NCI-H146 (cell line): ENCODE data around the gene EOGT.

ENCODE experiments used
- DNase-seq: peaks from one replicate; lab custom pipeline; 2025; lab: John Stamatoyannopoulos, UW

Gene EOGT

DNA sequence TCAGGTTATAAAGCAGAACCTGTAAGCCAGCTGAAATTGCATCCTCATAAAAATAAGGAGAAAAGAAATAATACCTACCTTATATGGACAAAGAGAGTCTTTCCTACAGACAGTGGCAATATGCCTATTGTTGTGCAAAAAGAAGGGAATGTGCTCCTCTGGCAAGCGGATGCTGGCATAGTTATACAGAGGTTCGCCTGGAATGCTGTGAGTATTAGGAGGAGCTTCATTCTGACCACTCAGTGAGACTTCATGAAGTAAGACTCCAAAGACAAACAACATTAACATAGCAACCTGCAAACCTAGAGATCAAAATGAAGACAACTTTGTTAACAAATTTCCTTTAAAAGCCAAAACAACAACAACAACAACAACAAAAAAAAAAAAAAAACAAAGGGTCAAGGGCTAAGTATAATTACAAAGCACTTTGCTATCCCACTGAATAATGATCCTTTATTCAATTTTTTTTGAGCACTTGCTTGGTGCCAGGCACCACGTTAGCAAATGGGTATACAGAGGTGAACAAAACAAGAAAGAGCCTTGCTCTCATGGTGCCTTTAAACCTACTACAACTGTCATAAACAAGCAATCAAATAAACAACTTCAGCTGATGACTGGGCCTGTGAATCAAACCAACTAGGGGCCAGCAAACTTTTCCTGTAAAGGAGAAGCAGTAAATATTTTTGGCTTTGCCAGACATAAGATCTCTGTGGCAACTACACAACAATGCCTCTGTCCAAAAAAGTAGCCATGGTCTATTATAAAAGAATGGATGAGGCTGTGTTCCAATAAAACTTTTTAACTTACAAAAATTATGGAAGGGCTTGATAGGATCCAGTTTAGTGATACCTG lies 3.7 kb downstream of the EOGT start:
- no peak for DNase-seq

DNA sequence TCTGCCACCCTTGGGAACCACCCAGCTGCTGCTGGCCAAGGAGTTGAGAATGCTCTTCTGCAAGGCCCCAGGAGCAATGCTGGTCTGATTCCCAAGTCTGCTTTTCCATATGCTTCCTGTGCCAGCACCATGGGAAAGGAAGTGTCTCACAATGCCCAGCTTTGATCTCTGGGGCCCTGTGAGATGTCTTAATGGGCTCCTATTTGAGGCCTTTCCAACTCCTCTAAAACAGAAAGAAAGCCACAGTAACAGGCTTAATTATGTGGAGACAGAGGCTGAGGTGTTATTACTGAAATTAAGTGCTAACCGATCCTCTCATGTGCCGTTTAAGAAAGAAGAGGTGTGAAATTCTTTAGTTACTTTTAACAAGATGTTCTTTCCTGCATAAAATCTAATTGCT lies 4.5 kb downstream of the EOGT start:
- DNase-seq, result no peak

DNA sequence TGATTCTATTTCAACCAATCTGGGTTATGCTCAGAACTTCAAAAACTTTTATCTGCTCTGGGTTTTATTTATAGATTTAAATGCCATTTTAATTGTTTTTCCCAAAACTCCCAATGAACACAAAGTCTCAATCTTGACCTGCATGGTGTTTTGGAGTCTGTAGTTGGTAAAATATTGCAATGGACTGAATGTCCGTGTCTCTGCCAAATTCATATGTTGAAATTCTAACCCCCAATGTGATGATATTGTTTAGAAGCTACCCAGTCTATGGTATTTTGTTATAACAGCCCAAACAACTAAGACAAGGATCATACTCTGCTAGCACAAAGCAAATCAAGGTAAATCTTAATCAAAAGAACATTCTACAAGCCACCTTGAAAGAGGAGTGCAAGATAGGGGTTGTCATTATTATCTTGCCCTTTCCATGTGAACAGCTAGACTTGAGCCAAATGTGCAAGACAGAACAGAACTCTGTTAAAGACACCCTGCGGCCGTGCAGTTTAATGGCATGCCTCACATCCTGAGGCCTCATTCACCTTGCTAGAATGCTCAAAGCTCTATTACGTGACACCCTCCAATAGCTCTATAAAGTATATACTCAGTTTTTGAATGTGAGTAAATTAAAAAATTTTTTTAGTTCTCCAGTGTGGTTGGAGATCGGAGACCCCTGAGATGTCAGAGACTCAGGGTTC lies 7.5 kb downstream of the EOGT start:
- DNase-seq, result no peak

DNA sequence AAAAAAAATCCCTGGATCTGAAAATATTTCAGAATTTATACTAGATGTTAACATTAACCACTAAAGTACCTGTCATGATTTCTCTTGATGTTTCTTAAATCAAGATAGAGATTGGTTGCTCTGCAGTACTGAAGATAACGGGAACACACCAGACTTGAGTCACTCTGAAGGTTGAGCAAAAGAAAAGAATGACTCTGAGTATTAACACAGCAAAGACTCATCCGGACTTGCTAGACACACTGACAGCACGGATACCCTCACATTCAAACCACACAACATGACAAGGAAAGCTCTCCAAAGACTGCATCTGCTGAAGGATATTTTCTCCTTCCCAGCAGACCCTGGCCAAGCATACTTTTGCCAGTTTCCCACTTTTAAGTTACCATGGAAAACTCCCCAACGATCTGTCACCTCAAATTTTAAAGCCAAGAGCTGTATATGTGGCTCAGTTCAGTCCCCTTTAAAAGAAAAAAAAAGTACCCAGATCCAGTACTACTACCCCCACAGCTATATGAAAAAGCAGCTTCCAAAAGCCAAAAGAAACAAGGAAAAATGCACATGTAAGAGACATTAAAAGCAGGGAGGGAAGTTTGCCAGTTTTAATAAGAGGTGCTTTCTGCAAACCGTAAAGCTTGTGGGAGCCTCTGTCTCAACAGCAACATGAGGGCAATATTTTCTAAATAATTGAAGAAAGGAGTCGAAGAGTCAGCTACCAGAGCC lies 8.3 kb downstream of the EOGT start:
- no peak for DNase-seq

DNA sequence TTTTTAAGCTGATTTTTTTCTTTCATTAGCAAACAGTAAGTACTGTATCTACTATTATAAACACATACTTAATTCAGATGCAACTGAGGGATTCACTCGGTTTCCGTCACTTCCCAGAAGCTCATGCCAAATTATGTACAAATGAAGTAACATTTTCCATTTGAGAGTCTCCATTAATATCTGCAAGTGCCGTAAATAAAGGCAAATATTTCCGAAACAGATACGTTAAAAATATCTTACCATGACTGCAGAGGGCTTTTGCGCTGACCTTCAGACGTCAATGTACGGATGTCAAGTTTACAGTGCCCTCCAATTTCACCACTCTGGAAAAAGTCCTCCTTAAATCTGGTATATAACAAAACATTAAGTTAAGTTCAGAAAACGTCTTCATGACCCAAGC lies 9.3 kb downstream of the EOGT start:
- no peak for DNase-seq

DNA sequence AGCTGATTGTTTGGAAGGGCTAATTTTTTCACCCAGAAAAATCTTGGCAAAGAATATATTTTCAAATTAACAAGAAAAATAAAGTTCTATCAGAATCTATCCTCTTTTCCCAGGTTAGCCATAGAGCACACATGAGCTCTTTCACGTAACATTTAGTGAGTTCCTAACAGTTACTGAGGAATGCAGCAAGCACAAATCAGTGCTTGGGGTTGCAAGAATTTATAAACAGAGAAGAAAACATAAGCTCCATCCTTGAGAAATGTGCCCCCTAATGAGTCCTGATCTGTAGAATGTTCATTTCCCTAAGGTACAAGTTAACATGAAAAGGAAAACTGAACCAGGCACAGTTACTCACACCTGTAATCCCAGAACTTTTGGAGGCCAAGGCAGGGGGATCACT lies 13.9 kb downstream of the EOGT start:
- DNase-seq, result no peak

DNA sequence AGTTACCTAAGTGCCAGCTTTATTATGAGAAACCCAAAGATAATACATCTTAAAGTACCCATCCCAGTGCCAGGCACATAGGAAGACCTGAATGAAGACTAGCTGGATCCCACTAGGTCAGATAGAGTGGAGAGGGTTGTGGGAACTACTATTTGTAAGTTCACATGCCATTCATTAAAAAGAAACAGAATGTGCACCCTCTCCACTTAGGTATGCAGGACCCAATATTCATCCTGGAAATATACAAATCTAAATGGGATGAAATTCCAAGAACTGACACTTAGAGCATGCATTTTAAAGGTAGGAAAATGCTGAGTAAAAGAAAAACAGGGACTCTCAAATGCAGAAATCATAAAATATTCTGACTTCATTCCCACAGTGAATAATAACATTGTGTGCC lies 14.3 kb downstream of the EOGT start:
- no peak for DNase-seq

DNA sequence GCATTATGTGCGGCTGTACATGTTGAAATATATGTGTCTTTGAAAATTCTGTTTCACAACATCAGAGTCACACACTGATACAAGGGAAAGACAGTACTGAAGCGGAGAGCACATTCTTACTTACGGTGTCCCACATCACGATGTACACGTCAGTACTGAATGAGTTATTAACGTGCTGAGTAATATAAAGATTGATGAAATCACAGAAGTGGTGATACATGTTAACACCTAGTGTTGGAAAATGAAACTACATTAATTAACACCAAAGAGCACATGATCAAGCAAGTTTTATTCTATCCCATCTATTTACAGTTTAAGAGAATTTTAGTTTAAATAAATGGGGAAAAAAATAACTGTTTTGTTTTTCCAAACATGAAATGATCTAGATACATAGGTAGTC lies 15.6 kb downstream of the EOGT start:
- no peak for DNase-seq

DNA sequence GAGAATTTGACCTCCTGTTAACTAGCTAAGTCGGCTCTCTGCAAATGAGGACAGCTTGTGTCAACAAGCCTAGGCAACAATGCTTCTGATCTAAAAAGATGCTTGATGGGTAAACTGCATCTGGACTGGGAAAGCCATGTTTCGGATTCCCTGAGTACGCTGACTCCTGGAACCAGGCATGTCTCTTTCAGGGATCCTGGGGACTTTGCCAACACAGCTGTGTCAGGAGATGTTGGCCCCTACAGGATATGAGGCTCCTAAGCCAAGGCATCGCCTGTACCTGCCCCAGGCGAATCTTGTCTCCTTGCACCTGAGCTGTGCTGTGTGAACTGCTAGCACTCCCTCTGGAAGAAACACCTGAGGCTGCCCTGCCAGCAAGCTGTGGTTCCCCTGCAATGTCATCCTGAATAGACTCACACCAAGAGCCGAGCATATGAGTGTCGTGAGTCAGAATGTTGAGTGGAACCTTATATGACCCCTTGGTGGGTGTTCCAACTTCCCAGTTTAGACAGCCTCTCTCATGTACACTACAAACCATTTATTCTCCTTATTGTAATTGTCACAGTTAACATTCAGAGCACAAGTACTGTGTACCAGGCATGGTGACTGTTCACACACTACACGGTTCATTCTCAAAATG lies 17.0 kb downstream of the EOGT start:
- DNase-seq, result no peak

DNA sequence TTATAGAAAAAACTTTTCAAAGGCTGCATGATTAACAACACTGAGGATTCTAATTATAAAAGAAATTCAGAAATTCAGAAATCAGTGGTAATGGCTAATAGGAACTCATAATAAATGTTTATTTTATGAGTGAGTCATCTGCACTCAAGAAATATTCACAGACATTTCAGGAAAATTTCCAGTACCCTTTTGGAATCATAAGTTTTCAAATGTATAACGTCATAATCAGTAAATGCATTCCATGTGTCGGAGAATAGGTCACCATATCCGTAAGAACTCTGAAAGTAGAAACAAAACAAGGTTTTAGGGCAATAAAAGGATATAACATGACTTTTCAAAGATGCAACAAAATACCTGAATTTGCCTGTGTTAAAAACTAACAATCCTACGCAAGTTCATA lies 24.7 kb downstream of the EOGT start:
- DNase-seq, result no peak

DNA sequence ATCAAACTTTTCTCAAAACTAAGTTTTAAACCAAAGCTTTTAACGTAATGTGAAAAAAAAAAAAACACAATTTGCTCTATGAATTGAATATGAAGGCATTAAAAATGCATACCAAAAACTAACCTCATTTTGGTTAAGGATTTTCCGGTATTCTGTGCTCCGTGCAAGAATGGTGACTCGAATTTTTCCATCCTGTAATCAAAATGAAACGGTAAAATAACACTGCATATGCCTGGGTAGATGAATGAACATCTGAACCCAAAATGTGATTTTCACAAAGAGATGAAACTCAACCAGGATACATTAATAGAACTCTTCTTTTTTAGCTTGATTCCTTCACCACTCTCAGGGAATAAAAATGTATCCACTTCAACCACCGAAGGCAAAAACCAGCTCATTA lies 26.2 kb downstream of the EOGT start:
- DNase-seq, result no peak

DNA sequence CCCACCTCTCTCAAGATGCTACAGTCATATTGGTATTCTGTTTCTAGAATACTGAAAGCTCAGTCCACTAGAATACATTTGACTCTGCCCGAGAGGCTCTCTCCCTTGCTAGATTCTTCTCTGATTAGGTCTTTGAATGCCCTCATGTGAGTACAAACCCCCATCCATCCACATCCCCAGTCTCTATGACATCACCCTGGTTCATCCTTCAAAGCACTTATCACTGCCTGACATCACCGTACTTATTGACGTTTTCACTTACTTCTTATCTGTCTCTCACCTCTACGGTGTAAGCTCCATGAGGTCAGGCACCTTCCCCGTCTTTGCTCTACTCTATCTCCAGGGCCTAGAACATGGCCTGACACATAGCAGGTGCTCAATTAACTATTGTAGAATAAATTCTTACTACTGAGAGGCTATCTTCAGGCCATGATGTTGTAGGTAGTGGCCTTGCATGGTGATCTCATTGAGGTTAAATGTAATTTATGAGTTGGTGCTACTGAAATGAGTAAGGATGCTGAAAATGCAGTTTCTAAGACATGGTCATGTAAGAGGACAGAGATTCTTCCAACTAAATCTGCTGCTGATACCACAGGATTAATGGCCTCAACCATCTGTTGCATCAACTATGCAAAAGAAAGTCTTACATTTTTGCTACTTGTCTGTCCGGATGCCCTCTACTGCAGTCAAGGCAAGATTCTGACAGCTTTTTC lies 26.8 kb downstream of the EOGT start:
- DNase-seq, result no peak

DNA sequence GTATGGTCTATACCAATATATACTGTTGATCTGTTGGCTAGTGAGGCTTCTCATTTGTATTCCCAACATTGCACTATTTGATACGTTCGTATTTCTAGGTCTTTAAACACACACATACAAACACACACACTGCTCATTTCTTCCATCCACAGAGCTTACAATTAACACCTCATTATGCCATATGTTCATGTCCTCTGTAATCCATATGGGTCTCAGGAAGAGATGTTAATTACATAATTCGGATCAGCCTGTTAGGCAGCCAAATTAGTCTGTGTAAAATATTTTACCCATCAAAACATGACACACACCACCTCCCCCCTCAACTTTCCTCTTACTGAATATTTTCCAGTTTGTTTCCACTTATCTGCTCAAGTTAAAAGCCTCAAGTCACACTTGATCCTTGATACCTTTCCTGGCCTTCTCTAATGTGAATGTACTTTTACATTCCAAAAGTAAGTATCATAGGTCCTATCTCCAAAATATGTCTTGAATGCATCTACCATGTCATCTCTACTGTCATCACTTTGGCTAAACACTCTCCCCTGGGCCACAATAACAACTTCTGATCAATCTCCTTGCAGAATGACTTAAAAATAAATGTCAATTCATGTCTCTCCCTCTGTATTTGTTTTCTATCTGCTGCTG lies 28.2 kb downstream of the EOGT start:
- no peak for DNase-seq

DNA sequence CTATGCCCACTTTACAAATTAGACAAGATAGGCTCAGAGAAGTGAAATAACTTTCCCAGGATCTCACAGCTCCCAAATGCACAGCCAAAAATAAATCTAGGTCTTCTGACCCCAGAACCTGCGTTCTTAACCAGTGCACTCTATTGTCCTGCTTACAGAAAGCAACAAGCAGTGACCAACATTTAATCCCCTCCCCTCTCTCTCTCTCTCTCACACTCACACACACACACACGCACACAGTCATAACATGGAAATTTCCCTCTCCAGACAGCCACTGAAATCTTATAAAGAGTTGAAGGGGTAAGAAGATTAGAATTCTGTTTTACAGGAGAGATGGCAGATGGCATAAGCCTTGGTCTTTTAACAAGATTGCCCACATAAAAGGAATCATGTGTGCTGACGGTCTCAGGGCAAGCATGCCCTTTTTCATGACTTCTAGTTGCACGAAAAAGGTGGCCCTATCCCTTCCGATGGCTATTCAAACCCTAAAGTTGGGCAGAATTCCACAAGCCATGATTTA lies 29.4 kb downstream of the EOGT start:
- no peak for DNase-seq

DNA sequence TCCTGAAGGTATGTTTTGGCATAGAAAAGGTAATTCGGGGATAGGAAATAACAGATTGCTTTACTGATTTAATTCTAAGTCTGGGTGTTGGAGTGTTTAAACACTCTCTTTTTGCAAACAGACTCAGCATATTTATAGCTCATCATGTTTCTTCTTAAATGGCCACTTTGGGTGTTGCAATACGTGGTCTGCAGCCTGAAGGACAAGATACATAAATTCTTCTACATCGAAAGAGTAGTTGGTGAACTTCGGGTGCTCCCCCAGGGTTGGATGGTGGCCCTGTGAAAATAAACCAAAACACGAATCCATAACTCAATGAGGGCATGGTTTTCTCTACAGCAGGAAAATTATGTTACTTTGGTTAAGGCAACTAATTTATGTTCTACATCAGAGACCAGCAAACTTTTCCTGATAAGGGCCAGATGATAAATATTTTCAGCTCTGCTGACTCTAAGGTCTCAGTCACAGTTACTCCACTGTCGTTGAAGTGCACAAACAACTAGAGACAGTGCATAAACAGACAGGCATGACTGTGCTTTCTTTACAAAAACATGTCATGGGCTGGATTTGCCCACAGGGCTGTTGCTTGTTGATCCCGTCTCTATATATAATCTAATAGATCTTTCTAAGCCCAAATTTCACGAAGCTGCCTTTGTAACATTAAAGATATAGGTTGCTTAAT lies 35.9 kb downstream of the EOGT start:
- no peak for DNase-seq

DNA sequence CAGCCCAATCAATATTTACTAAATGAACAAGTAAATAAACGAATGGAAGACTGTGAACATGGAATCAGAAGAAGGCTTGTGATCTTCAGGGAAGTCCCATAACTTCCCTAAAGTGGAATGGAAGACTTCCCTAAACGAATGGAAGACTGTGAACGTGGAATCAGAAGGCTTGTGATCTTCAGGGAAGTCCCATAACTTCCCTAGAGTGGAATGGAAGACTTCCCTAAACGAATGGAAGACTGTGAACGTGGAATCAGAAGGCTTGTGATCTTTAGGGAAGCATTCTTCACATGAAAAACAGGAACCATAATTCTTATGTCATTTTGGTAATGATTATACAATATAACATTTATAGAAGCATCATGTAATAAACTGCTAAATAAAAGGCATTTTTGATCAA lies 38.8 kb downstream of the EOGT start:
- DNase-seq, result no peak

DNA sequence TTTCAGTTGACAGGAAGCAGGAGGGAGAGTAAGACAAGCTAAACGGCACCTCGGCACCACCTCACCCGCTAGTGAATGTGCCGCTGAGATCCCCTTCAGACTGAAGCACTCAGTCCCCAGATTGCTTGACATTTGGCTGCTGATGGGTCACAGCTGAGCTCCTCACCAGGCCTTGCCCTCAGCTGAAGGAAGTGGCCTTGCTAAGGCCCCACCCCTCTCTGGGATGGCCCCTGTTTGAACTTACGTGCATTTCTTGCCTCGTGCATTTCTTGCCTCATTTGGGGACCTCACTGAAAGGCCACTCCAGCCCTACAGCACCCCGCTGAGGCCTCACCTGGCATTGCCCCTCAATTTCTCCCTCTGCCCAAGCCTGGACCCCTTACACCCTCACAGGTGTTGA lies 39.8 kb downstream of the EOGT start:
- DNase-seq, result no peak

DNA sequence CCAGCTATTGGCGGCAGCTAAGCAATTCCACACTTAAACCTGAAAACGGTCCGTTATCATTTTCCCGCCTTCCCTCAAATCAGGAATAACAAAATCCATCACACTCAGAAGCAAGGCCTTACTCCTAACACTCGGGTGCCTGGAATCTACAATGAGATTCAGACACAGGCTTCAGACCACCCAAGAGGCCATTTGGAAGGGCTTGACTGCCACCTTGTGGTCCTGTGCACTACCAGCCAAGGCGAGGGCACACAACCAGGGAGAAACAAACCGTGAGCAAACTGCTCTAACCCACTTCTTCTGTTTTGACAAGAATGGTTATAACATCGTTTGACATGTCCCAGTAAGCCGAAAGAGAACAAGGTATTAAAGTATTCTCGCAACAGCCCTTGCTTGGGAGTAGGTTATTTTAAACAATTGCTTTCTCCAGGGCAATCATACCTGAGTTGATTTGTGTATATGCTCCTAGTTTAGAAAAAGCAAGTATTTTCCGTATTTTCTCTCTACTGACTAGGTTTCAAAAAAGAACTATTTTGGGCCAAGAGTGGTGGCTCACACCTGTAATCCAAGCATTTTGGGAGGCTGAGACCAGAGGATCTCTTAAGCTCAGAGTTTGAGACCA lies 41.0 kb downstream of the EOGT start:
- peak; percentile 57 for DNase-seq

DNA sequence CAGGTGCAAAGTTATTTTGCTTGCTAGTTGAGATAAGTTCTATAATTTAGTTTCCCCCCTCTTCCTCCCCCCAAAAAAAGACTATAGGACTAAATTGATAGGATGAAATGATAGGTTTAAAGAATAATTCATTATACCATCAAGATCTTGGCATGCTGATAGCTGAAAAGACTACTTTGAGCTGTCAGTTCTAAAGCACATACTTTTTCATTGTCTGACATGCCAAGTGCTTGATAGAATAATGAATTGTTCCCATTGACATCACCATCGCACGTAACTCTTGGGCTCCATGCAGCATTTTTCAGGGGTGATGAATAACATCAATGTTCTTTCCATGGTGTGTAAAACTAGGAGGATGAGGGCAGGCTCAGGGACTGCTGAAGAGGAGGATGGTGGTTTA lies 48.8 kb downstream of the EOGT start:
- no peak for DNase-seq

DNA sequence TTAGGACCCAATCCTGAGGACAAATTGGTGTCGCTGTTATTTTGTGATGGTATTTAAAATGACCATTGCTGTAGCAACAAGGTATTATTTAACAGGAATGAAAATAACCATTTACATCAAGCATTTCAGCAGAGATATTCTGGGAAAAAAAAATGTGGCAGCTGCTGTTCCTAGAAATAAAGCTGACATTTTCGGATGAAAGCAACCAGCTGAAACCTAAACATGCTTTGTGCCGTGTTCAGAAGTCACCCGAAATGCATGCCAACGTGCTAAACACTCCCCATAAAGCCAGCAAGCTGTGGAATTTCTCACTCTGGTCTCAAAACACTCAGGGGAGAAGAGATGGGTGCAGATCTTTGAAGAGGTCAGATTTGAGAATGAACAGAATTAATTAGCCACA lies 49.6 kb downstream of the EOGT start:
- DNase-seq, result no peak
